Measurements from ENCODE around the gene HOXA2. TPM values are rescaled to one million over a fixed set of nuclear protein-coding genes. Genes with fewer than 3 reads are reported as not detected.

HOXA2 gene
- total and polyA plus RNA-seq, 12 donors: 0.41 to 5.7 (median 1.2) TPM; not detected in 1

- peaks cover 8 to 54% of the 10 kb centered on the region in 2 donors for H3K4me1 ChIP-seq (replicated peaks in 1 of 2)
- H3K27ac ChIP-seq: peak within 1 kb of the TSS; percentile 60 to 98 (median 87)
- H3K4me3 ChIP-seq: peak within 1 kb of the TSS; percentile 1 to 96 (median 60)
- H3K27me3 ChIP-seq: no peaks in the 10 kb centered on the region
- TF ChIP-seq CTCF (IDR thresholded peaks at IDR 0.05) (peak in 1 of 6 experiments; percentile 4), POLR2A (IDR thresholded peaks at IDR 0.05) (peak; percentile 58 to 69)
- WGBS, 4 donors: 3 to 9% (median 7%) methylated on average over 14 to 67 of the region's 67 CpGs
- H3K36me3 ChIP-seq (replicated peaks in 1 of 2): no peaks in the 10 kb centered on the region
- H3K9me3 ChIP-seq (replicated peaks in 1 of 3): no peaks in the 10 kb centered on the region
- DNase-seq: peak; percentile 95 to 97 (median 96)
- intact Hi-C loops (cut with DNase I): no loop called here
These were observed 28.3 kb upstream of the HOXA2 start, which contains the start of gene HOXA4 for GRCh38 chr7:27130540-27131389. HOXA4 (minus strand) TSS chr7:27130757; CDS start chr7:27130733, 24 bp downstream.

GRCh38 chr7:27129729-27130539, 27.5 kb upstream of the HOXA2 start:
- intact Hi-C loops (cut with DNase I): no loop called here
- peak in 4 of 7 donors; percentile 41 to 62 (median 62) for DNase-seq
- no peaks in the 10 kb centered on the region for H3K27me3 ChIP-seq
- no peaks in the 10 kb centered on the region for H3K36me3 ChIP-seq (replicated peaks in 1 of 2)
- H3K4me3 ChIP-seq: peak overlapping the region in 3 of 4 donors; percentile 28 to 91 (median 50)
- H3K9me3 ChIP-seq (replicated peaks in 1 of 3): no peaks in the 10 kb centered on the region
- TF ChIP-seq CTCF (IDR thresholded peaks at IDR 0.05): peak in 3 of 6 experiments; percentile 13 to 51 (median 37)
- peak; percentile 12 to 45 for TF ChIP-seq POLR2A (IDR thresholded peaks at IDR 0.05)
- WGBS, 4 donors: 13 to 26% (median 20%) methylated on average over 11 to 72 of the region's 72 CpGs
- peaks cover 8 to 56% of the 10 kb centered on the region in 2 donors for H3K4me1 ChIP-seq (replicated peaks in 1 of 2)
- H3K27ac ChIP-seq: peak overlapping the region; percentile 60 to 98 (median 87)

GRCh38 chr7:27128776-27129728, 26.6 kb upstream of the HOXA2 start:
- Histone ChIP-seq H3K36me3 (replicated peaks in 1 of 2) (no peaks in the 10 kb centered on the region), H3K27ac (peak overlapping the region in 2 of 5 donors; percentile 93 to 98), H3K9me3 (replicated peaks in 1 of 3) (no peaks in the 10 kb centered on the region), H3K4me1 (replicated peaks in 1 of 2) (peaks cover 8 to 54% of the 10 kb centered on the region in 2 donors), H3K4me3 (peak overlapping the region in 2 of 4 donors; percentile 28 to 91), H3K27me3 (no peaks in the 10 kb centered on the region)
- 68 to 79% (median 74%) methylated on average over 28 of the region's 28 CpGs for WGBS, 4 donors
- peak in 1 of 7 donors; percentile 54 for DNase-seq
- intact Hi-C loops (cut with DNase I): no loop called here
- TF ChIP-seq CTCF (IDR thresholded peaks at IDR 0.05): no peak
- no peak for TF ChIP-seq POLR2A (IDR thresholded peaks at IDR 0.05)

Data from adrenal gland (tissue), 12 donors.